Loucy (cell line): ENCODE measurements around the gene ABCB11.

ENCODE experiments used
- H2AFZ ChIP-seq: fragments of 200-600 bp; sonication (generic); 2 replicates; pipeline ENCODE4 v1.6.0; 2016; ENCODE audit warnings: antibody characterized with exemption, mild to moderate bottlenecking, low read length, moderate library complexity
- H3F3A ChIP-seq: fragments of 200-600 bp; 2 replicates; pipeline ENCODE4 v1.6.0; 2016; ENCODE audit warnings: antibody characterized with exemption, low read depth, mild to moderate bottlenecking
- H3K27me3 ChIP-seq: fragments of 200-600 bp; sonication (generic); 2 replicates; pipeline ENCODE4 v1.6.1; 2014; ENCODE audit warnings: low read length, mild to moderate bottlenecking; ENCODE audit not compliant: insufficient read depth, poor library complexity, severe bottlenecking
- H3K36me3 ChIP-seq: fragments of 200-600 bp; sonication (generic); 2 replicates; pipeline ENCODE4 v1.6.1; 2016; ENCODE audit warnings: low read length; ENCODE audit not compliant: insufficient read depth
- H3K4me1 ChIP-seq: fragments of 200-600 bp; sonication (generic); 2 replicates; pipeline ENCODE4 v1.5.1; 2014; ENCODE audit warnings: low read length, mild to moderate bottlenecking; ENCODE audit not compliant: insufficient read depth, poor library complexity, severe bottlenecking
- H3K4me2 ChIP-seq: fragments of 200-600 bp; sonication (generic); 2 replicates; pipeline ENCODE4 v1.6.0; 2014; ENCODE audit warnings: antibody characterized with exemption, low read length, low read depth, mild to moderate bottlenecking; ENCODE audit not compliant: poor library complexity, severe bottlenecking
- H3K4me3 ChIP-seq: fragments of 200-600 bp; sonication (generic); 2 replicates; pipeline ENCODE4 v1.5.1; 2014; ENCODE audit warnings: low read length, mild to moderate bottlenecking, mixed read lengths; ENCODE audit not compliant: poor library complexity, severe bottlenecking
- H3K79me2 ChIP-seq: fragments of 200-600 bp; sonication (generic); 2 replicates; pipeline ENCODE4 v1.6.1; 2014; ENCODE audit warnings: low read length; ENCODE audit not compliant: insufficient read depth
- H3K9ac ChIP-seq: fragments of 200-600 bp; sonication (generic); 2 replicates; pipeline ENCODE4 v1.6.0; 2014; ENCODE audit warnings: mild to moderate bottlenecking, low read depth, low read length, moderate library complexity; ENCODE audit not compliant: poor library complexity, severe bottlenecking
- H3K9me2 ChIP-seq: fragments of 200-600 bp; sonication (generic); replicated peaks from 2 replicates; pipeline ENCODE4 v1.6.1; 2016; ENCODE audit warnings: low read depth, low read length, mixed read lengths
- H3K9me3 ChIP-seq: fragments of 200-600 bp; sonication (generic); 2 replicates; pipeline ENCODE4 v1.6.1; 2014; ENCODE audit warnings: mild to moderate bottlenecking, antibody characterized with exemption, low read length, low read depth; ENCODE audit not compliant: insufficient read depth
- H4K20me1 ChIP-seq: fragments of 200-600 bp; sonication (generic); 2 replicates; pipeline ENCODE4 v1.6.0; 2014; ENCODE audit warnings: antibody characterized with exemption, low read length, mild to moderate bottlenecking; ENCODE audit not compliant: insufficient read depth, poor library complexity, severe bottlenecking
- CTCF ChIP-seq: fragments of 200-600 bp; sonication (generic); conservative IDR thresholded peaks from 2 replicates; pipeline ENCODE4 v1.5.1; 2014; ENCODE audit warnings: mild to moderate bottlenecking, antibody characterized with exemption, low read length
- EZH2phosphoT487 ChIP-seq: fragments of 200-600 bp; IDR thresholded peaks from 2 replicates; pipeline ENCODE4 v1.6.1; 2018; ENCODE audit warnings: antibody characterized with exemption, mild to moderate bottlenecking, moderate library complexity, borderline replicate concordance

The ABCB11 gene

GRCh38 chr2:168951871-168952270, 79.3 kb downstream of the ABCB11 start:
- Histone ChIP-seq H3F3A (no peaks in the 10 kb centered on the region), H3K27me3 (no peaks in the 10 kb centered on the region), H3K4me2 (no peak overlapping the region), H3K9ac (no peak overlapping the region), H3K4me1 (peaks cover 7% of the 10 kb centered on the region), H3K79me2 (no peaks in the 10 kb centered on the region), H2AFZ (no peak overlapping the region), H4K20me1 (no peaks in the 10 kb centered on the region), H3K4me3 (no peak overlapping the region), H3K36me3 (no peaks in the 10 kb centered on the region), H3K9me3 (peaks cover 8% of the 10 kb centered on the region; the same call in 1 of the 2 replicates), H3K9me2 (no peaks in the 10 kb centered on the region)
- no peak for TF ChIP-seq EZH2phosphoT487
- no peak for TF ChIP-seq CTCF

GRCh38 chr2:168949324-168949723, 81.8 kb downstream of the ABCB11 start:
- no peaks in the 10 kb centered on the region for H3F3A ChIP-seq
- H2AFZ ChIP-seq, result no peak overlapping the region

GRCh38 chr2:168948621-168949212, 82.4 kb downstream of the ABCB11 start:
- Histone ChIP-seq H4K20me1 (no peaks in the 10 kb centered on the region), H2AFZ (no peak overlapping the region), H3K36me3 (no peaks in the 10 kb centered on the region), H3K4me1 (peaks cover 15% of the 10 kb centered on the region), H3K9me3 (no peaks in the 10 kb centered on the region), H3K4me2 (no peak overlapping the region), H3K9ac (no peak overlapping the region), H3K79me2 (no peaks in the 10 kb centered on the region), H3K27me3 (no peaks in the 10 kb centered on the region), H3K4me3 (no peak overlapping the region), H3K9me2 (no peaks in the 10 kb centered on the region), H3F3A (no peaks in the 10 kb centered on the region)
- TF ChIP-seq EZH2phosphoT487 (no peak), CTCF (peak; percentile 78)

More at GRCh38 chr2:168949324-168949723, 81.8 kb downstream of the ABCB11 start:
- Histone ChIP-seq H3K36me3 (no peaks in the 10 kb centered on the region), H3K9me2 (no peaks in the 10 kb centered on the region), H3K9ac (no peak overlapping the region), H3K9me3 (0 out of 2 replicates have a peak, but pooled peaks cover under 1% of the 10 kb centered on the region), H3K27me3 (no peaks in the 10 kb centered on the region), H3K4me1 (peaks cover 10% of the 10 kb centered on the region), H3K4me2 (no peak overlapping the region), H4K20me1 (no peaks in the 10 kb centered on the region), H3K79me2 (no peaks in the 10 kb centered on the region), H3K4me3 (no peak overlapping the region)
- TF ChIP-seq EZH2phosphoT487, result no peak
- TF ChIP-seq CTCF, result no peak
